MM.1S (cell line): Measurements from ENCODE around the gene BTRC.
A peak's percentile ranks its signal among the peaks of the same experiment; 100 is the strongest.
"Not testable (repeated sequence)": the region's sequence is repeated elsewhere in the genome, so short reads cannot be mapped to it uniquely, and the experiment has no call there.

ENCODE experiments used
- DNase-seq: peaks from one replicate; pipeline ENCODE4 v3.0.0-alpha.2; 2015
- H2AFZ ChIP-seq: fragments of 300-600 bp; sonication (generic); 2 replicates; pipeline ENCODE4 v1.6.0; 2016; ENCODE audit warnings: antibody characterized with exemption, low read length
- H3F3A ChIP-seq: fragments of 300-600 bp; sonication (generic); 2 replicates; pipeline ENCODE4 v1.6.1; 2016; ENCODE audit warnings: mild to moderate bottlenecking, antibody characterized with exemption, low read length, moderate library complexity, mixed read lengths; ENCODE audit not compliant: insufficient read depth
- H3K27ac ChIP-seq: fragments of 300-600 bp; sonication (generic); 2 replicates; pipeline ENCODE4 v1.5.1; 2016; ENCODE audit warnings: mild to moderate bottlenecking, low read length
- H3K27me3 ChIP-seq: fragments of 300-600 bp; sonication (generic); replicated peaks from 2 replicates; pipeline ENCODE4 v1.6.0; 2016; ENCODE audit warnings: low read length; ENCODE audit not compliant: insufficient read depth
- H3K36me3 ChIP-seq: fragments of 300-600 bp; sonication (generic); replicated peaks from 2 replicates; pipeline ENCODE4 v1.6.1; 2016; ENCODE audit warnings: mild to moderate bottlenecking, low read length, mixed read lengths; ENCODE audit not compliant: insufficient read depth
- H3K4me1 ChIP-seq: fragments of 300-600 bp; sonication (generic); 2 replicates; pipeline ENCODE4 v1.6.1; 2016; ENCODE audit warnings: low read length, mixed read lengths
- H3K4me2 ChIP-seq: fragments of 300-600 bp; sonication (generic); 2 replicates; pipeline ENCODE4 v1.6.0; 2016; ENCODE audit warnings: low read depth, low read length
- H3K4me3 ChIP-seq: fragments of 300-600 bp; sonication (generic); 2 replicates; pipeline ENCODE4 v1.5.1; 2016; ENCODE audit warnings: low read length, mixed read lengths
- H3K79me2 ChIP-seq: fragments of 300-600 bp; sonication (generic); 2 replicates; pipeline ENCODE4 v1.6.1; 2016; ENCODE audit warnings: mixed run types, low read length, mixed read lengths
- H3K9ac ChIP-seq: fragments of 300-600 bp; sonication (generic); 2 replicates; pipeline ENCODE4 v1.6.1; 2016; ENCODE audit warnings: low read length, mixed read lengths
- H3K9me2 ChIP-seq: fragments of 300-600 bp; sonication (generic); replicated peaks from 2 replicates; pipeline ENCODE4 v1.6.1; 2016; ENCODE audit warnings: mild to moderate bottlenecking, low read length, mixed read lengths; ENCODE audit not compliant: insufficient read depth
- H3K9me3 ChIP-seq: fragments of 300-600 bp; sonication (generic); replicated peaks from 2 replicates; pipeline ENCODE4 v1.6.1; 2016; ENCODE audit warnings: mild to moderate bottlenecking, low read length, mixed read lengths; ENCODE audit not compliant: insufficient read depth
- H4K20me1 ChIP-seq: fragments of 300-600 bp; sonication (generic); 2 replicates; pipeline ENCODE4 v1.6.1; 2016; ENCODE audit warnings: mild to moderate bottlenecking, low read length, moderate library complexity, mixed read lengths; ENCODE audit not compliant: insufficient read depth
- CTCF ChIP-seq: fragments of 300-600 bp; sonication (generic); IDR thresholded peaks from 2 replicates; pipeline ENCODE4 v1.5.1; 2016; ENCODE audit warnings: antibody characterized with exemption, low read length, mixed read lengths
- EZH2 ChIP-seq: fragments of 300-600 bp; sonication (generic); optimal IDR thresholded peaks from 2 replicates; pipeline ENCODE3; 2017; ENCODE audit warnings: low read depth, mild to moderate bottlenecking, antibody characterized with exemption, low read length, mixed read lengths
- EZH2phosphoT487 ChIP-seq: fragments of 300-600 bp; sonication (generic); IDR thresholded peaks from 2 replicates; pipeline ENCODE4 v1.6.1; 2018; ENCODE audit warnings: antibody characterized with exemption, low read length

The BTRC gene

GRCh38 chr10:101585841-101586240 is 231.9 kb downstream of the BTRC start:
- TF ChIP-seq CTCF (no peak), EZH2phosphoT487 (no peak), EZH2 (no peak)
- Histone ChIP-seq H4K20me1 (no peaks in the 10 kb centered on the region), H3K4me2 (no peak overlapping the region), H3K79me2 (peaks cover 11% of the 10 kb centered on the region), H3K36me3 (no peaks in the 10 kb centered on the region; the same call in 1 of the 2 replicates), H3K4me1 (peaks cover 21% of the 10 kb centered on the region), H3K9me2 (no peaks in the 10 kb centered on the region), H3F3A (peaks cover 12% of the 10 kb centered on the region), H3K4me3 (no peak overlapping the region), H3K27me3 (no peaks in the 10 kb centered on the region), H3K9me3 (no peaks in the 10 kb centered on the region), H3K9ac (no peak overlapping the region), H3K27ac (no peak overlapping the region), H2AFZ (no peak overlapping the region)
- DNase-seq, result no peak

- Histone ChIP-seq H3K9ac (peak within 1 kb of the TSS; percentile 66), H3K79me2 (peaks cover 11% of the 10 kb centered on the region), H3K4me2 (peak within 1 kb of the TSS; percentile 82), H3F3A (peaks cover 6% of the 10 kb centered on the region; the same call in 1 of the 2 replicates), H2AFZ (peak within 1 kb of the TSS; percentile 76), H3K4me1 (peaks cover 12% of the 10 kb centered on the region), H3K36me3 (no peaks in the 10 kb centered on the region; the same call in 1 of the 2 replicates), H3K9me2 (no peaks in the 10 kb centered on the region), H3K27ac (peak within 1 kb of the TSS; percentile 78; the same call in 1 of the 2 replicates), H3K27me3 (no peaks in the 10 kb centered on the region), H3K9me3 (no peaks in the 10 kb centered on the region), H4K20me1 (no peaks in the 10 kb centered on the region), H3K4me3 (peak within 1 kb of the TSS; percentile 70)
- peak; percentile 95 for DNase-seq
- TF ChIP-seq CTCF (no peak), EZH2 (no peak), EZH2phosphoT487 (no peak)
These were observed 234.0 kb downstream of the BTRC start, which contains the start of the genes DPCD and POLL for GRCh38 chr10:101587725-101588653. TSS of gene DPCD (plus strand) at chr10:101588321. CDS start at chr10:101588337, 16 bp downstream. TSS of gene POLL (minus strand) at chr10:101588257. CDS start at chr10:101587360, 897 bp downstream.

GRCh38 chr10:101588879-101589278 is 234.9 kb downstream of the BTRC start:
- H3K27me3 ChIP-seq, result no peaks in the 10 kb centered on the region
- peak overlapping the region; percentile 82 for H3K4me2 ChIP-seq
- H3K4me3 ChIP-seq, result peak overlapping the region; percentile 70
- no peak overlapping the region for H3K27ac ChIP-seq
- peak overlapping the region; percentile 66; the same call in 1 of the 2 replicates for H3K9ac ChIP-seq
- H3K36me3 ChIP-seq, result no peaks in the 10 kb centered on the region; the same call in 1 of the 2 replicates
- peaks cover 6% of the 10 kb centered on the region; the same call in 1 of the 2 replicates for H3F3A ChIP-seq
- TF ChIP-seq EZH2phosphoT487 (no peak), CTCF (no peak), EZH2 (no peak)
- H3K9me2 ChIP-seq, result no peaks in the 10 kb centered on the region
- H3K79me2 ChIP-seq, result peaks cover 11% of the 10 kb centered on the region
- H4K20me1 ChIP-seq, result no peaks in the 10 kb centered on the region
- H3K4me1 ChIP-seq, result peaks cover 12% of the 10 kb centered on the region
- peak overlapping the region; percentile 76 for H2AFZ ChIP-seq
- no peaks in the 10 kb centered on the region for H3K9me3 ChIP-seq
- no peak for DNase-seq

GRCh38 chr10:101593331-101593730 is 239.4 kb downstream of the BTRC start:
- not testable (repeated sequence) for H3K9me3 ChIP-seq, H4K20me1 ChIP-seq, H3F3A ChIP-seq, H3K27ac ChIP-seq, H3K4me3 ChIP-seq, H3K27me3 ChIP-seq, H3K4me2 ChIP-seq, DNase-seq, H3K9ac ChIP-seq, H3K9me2 ChIP-seq, H3K79me2 ChIP-seq, H3K36me3 ChIP-seq, H2AFZ ChIP-seq
- peaks cover 14% of the 10 kb centered on the region for H3K4me1 ChIP-seq
